ENCODE data around the gene HSPA1B.
"Not testable (repeated sequence)": the region's sequence is repeated elsewhere in the genome, so short reads cannot be mapped to it uniquely, and the experiment has no call there.

The HSPA1B gene

GRCh38 chr6:31797588-31797987 lies 29.9 kb upstream of the HSPA1B start:
- no peak for DNase-seq (ENCODE audit: low read depth)

- DNase-seq (ENCODE audit: low read depth), result no peak
Observed at GRCh38 chr6:31799781-31800180, 27.8 kb upstream of the HSPA1B start.

- not testable (repeated sequence) for DNase-seq (ENCODE audit: low read depth)
Observed at GRCh38 chr6:31801031-31801927, 26.3 kb upstream of the HSPA1B start.

- DNase-seq (ENCODE audit: low read depth), result no peak
Observed at GRCh38 chr6:31805939-31806469, 21.5 kb upstream of the HSPA1B start.

DNA sequence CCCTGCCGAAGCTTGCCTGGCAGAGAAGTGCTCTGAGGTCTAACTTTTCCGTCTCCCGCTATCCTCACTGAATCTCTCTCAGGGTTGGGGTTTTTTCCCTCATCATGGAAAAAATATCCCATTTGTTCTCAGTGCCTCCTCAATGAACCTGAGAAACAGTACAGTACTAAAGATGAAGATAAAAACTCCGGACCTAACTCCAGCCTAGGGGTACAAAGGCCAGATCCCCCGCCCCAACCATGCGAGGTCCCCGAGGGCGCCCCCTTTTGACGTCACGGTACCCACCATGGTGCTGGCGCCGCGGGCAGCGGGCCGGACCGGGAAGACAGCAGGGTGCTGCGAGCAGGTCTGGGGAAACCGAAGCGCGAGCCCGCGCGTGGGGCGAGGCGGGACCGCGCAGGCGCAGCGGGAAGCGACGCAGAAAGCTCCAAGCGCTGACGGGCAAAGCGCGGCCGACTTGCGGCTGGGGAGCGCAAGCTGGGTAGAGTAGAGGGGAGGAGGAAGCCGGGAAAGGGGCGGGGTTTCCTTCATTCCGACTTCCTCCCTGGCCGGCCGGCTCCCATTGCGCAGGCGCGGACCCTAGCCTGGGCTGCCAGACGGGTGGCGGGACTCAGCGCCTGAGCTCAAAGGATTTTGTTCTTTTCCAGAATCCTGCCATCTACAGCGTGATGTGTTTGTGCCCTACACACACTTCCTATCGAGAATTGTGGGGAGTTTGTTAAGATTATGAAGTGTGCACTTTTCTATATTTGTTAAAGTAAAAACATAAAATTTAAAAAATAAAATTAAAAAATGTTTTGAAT lies 20.9 kb upstream of the HSPA1B start, which contains the start of gene LSM2:
LSM2 (minus strand) TSS at position 497 of the 803 bp plus-strand sequence; CDS start at position 288, 209 bp downstream.
- DNase-seq (ENCODE audit: low read depth), result peak; percentile 96

GRCh38 chr6:31808599-31808998 lies 18.9 kb upstream of the HSPA1B start:
- DNase-seq (ENCODE audit: low read depth), result not testable (repeated sequence)

- DNase-seq (ENCODE audit: low read depth), result no peak
Observed at GRCh38 chr6:31811645-31812044, 15.9 kb upstream of the HSPA1B start.

DNA sequence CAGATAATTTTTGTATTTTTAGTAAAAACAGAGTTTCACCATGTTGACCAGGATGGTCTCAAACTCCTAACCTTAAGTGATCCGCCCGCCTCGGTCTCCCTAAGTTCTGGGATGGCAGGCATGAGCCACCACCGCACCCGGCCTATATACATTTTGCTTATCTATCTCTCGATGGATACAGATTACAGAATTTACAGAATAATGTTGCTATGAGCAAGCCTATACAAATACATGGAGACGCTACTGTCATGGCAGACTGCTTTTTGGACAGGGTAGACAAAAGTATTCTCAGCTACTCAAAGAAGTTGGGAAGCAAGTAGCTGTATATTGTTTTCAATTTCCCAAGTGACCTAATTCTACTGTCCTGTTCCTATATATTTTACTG lies 14.1 kb upstream of the HSPA1B start:
- DNase-seq (ENCODE audit: low read depth), result no peak

DNA sequence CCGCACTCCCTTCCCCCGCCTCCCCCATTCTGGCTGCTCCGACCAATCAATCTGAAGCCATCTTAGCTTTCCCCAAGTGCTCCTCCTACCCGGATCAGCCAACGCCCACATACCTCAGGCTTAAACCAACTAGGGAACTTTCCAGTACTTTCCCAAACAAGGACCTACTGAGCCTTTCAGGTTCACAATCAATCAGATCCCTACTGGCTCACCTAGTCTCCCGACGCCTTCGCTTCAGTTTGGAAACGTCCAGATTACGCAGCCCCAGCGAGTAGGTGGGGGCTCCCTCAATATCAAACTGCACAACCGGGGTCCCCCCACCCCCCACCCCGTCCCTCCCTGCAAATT lies 12.9 kb upstream of the HSPA1B start:
- peak; percentile 66 for DNase-seq (ENCODE audit: low read depth)

GRCh38 chr6:31815025-31815838 lies 12.3 kb upstream of the HSPA1B start, which contains the start of the genes HSPA1A and HSPA1L:
Gene HSPA1A, plus strand, starts transcription at chr6:31815543. Its CDS starts 214 bp downstream, at chr6:31815757.
Gene HSPA1L, minus strand, starts transcription at chr6:31815283. Its CDS starts 3,311 bp downstream, at chr6:31811972.
- peak; percentile 27 for DNase-seq (ENCODE audit: low read depth)

GRCh38 chr6:31817133-31817928 lies 10.2 kb upstream of the HSPA1B start:
- not testable (repeated sequence) for DNase-seq (ENCODE audit: low read depth)

- not testable (repeated sequence) for DNase-seq (ENCODE audit: low read depth)
Observed at GRCh38 chr6:31817929-31818511, 9.5 kb upstream of the HSPA1B start.

DNA sequence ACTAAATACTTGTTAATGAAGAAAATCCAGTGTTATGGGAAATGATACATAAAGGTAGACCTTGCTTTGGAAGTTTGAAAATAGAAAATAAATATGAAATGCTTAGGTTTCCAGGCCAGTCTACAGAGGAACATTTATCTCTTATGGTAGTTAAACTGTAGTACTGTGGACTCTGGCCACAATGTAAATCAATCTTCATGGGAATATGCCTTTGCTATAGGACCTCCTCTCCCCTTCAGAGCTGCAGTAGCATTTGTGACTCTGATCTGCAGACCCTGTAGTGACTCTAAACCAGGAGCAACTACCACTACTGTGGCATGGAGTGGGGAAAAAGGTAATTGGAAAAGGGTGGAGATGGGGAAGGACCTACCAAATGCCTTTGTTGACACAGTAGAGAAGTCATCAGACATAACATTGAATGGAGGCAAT lies 7.7 kb upstream of the HSPA1B start:
- no peak for DNase-seq (ENCODE audit: low read depth)

GRCh38 chr6:31820399-31820798 lies 7.1 kb upstream of the HSPA1B start:
- not testable (repeated sequence) for DNase-seq (ENCODE audit: low read depth)

DNA sequence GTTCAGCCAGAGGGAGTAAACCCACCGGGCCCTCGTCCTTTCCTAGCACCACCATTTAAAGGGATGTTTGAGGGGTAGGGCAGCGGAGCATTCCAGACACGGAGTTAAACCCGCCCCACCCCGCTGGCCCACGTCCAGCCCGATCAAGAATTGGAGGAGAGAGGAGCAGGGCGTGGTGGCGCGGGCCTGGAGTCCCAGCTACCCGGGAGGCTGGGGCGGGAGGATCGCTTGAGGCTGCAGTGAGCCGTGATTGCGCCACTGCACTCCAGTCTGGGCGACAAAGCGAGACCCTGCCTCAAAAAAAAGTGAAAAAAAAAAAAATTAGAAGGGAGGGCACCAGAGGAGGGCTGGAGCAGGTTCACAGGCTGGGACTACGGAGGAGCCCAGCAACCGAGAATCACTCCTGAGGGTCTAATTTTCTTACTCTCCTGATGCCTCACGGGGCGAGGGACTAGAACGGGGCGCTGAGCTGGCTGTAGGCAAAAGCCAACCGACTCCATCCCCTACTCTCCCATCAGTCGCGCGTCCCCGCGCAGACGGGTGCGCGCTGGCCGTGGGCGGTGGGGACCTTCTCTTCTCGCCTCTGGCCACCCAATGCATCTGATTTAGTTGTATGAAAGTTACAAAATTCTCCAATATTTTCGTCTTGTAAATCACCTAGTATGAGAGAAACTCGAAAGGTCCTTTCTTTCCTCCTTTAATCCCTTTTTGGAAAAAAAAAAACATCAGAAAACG lies 6.1 kb upstream of the HSPA1B start:
- DNase-seq (ENCODE audit: low read depth), result no peak

DNA sequence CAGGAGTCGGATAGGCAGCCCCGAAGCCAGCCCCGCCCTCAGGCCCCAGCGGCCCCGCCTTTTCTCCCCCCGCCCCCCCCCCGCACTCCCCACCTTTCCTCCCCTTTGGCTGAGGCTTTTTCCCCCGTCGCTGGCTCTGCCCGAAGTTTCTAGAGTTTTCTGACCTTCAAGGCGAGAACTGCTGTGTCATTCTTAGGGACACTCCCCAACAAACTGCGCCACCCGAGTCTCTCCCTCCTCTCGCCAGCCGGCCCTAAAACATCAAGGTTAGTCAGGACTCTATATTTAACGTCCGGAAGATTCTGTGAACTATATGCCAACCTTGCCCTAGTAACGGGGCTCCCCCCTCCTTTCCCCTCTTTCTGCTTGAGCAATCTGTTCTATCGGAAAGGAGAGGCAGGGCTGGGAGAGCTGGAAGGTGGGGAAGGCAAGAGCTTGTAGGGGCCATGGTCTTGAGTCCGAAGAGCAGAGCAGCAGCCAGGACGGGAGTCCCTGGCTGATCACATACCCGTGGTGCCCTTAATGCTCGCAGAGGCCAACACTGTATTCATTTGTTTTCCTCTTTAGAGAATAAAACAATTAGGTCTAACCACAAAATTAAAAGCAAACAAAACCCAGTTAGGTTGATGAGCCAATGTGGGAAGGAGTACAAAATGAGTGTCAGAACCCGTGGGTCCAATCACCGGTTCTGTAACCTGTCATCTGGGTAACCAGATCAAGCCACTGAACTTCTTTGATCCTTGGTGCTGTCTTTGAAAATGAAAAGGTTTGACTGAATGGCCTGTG lies 5.3 kb upstream of the HSPA1B start:
- peak; percentile 56 for DNase-seq (ENCODE audit: low read depth)

DNA sequence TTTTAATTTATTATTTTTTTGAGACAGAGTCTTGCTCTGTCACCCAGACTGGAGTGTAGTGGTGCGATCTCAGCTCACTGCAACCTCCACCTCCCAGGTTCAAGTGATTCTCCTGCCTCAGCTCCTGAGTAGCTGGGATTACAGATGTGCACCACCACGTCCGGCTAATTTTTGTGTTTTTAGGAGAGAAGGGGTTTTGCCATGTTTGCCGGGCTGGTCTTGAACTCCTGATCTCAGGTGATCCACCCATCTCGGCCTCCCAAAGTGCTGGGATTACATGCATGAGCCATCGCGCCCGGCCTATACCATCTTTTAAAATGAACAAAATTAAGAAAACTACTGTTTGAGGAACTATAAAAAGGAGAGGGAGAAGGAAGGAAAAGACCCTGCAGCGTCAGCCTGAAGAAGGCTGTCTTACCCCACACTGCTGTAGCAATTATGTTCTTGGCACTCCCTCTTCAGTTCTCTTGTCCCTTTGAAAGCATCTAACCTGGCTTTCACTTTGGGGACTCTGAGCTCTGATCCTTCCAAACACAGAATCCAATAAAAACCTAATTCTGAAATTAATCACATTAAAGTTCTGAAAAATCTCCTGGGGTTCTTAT lies 3.8 kb upstream of the HSPA1B start:
- not testable (repeated sequence) for DNase-seq (ENCODE audit: low read depth)

- no peak for DNase-seq (ENCODE audit: low read depth)
Observed at GRCh38 chr6:31825553-31825952, 2.0 kb upstream of the HSPA1B start.

Data from T follicular helper cell (primary cell).